Endothelial cell of umbilical vein (primary cell): ENCODE measurements around the gene SLFN12L. TPM values are rescaled to one million over a fixed set of nuclear protein-coding genes. Genes with fewer than 3 reads are reported as not detected.

ENCODE experiments used
- BruUV-seq: library from RNA; stranded (reverse); fragments of 400-500 nt; replicated peaks from 2 replicates; lab custom pipeline; 2021; lab: Mats Ljungman, UMichigan
- CTCF ChIA-PET: fragments of 300-600, 350-600 bp; sonication (Branson Sonifier 250); formaldehyde crosslinking; loops from one replicate; lab custom pipeline; 2021; ENCODE audit warnings: antibody characterized with exemption, inconsistent platforms; lab: Charles Lee
- POLR2A ChIA-PET: fragments of 300-600, 350-600 bp; sonication (Branson Sonifier 250); formaldehyde crosslinking; loops from one replicate; lab custom pipeline; 2021; ENCODE audit warnings: antibody characterized with exemption, inconsistent platforms; lab: Charles Lee
- DNase-seq: peaks from one replicate; pipeline ENCODE4 v3.0.0-alpha.2; 2011; ENCODE audit warnings: low read depth, low spot score
- FAIRE-seq: peaks from 2 replicates; lab custom pipeline; 2011; peaks lifted over from hg19 to GRCh38; lab: Jason Lieb, UNC
- H2AFZ ChIP-seq: 2 replicates; pipeline ENCODE4 v1.6.0; 2012; ENCODE audit warnings: low read depth, low read length, control low read depth, inconsistent platforms
- H3K27ac ChIP-seq: 2 replicates; pipeline ENCODE4 v1.5.1; 2011; ENCODE audit warnings: low read depth, mild to moderate bottlenecking, control low read depth, low read length, moderate library complexity; ENCODE audit not compliant: insufficient read depth
- H3K27me3 ChIP-seq, 2 experiments: 2 replicates each; pipeline versions ENCODE4 v1.6.0 to v1.6.1; 2011; ENCODE audit warnings: low read length in 2 of 2, mixed read lengths in 1 of 2; ENCODE audit not compliant: control insufficient read depth in 2 of 2, insufficient read depth in 2 of 2
- H3K36me3 ChIP-seq, 2 experiments: 2 replicates in 1 of 2; 3 replicates in 1 of 2; pipeline ENCODE4 v1.5.1; 2011; ENCODE audit warnings: low read length in 2 of 2, mild to moderate bottlenecking in 1 of 2, moderate library complexity in 1 of 2; ENCODE audit not compliant: control insufficient read depth in 2 of 2, insufficient read depth in 2 of 2; ENCODE audit errors: extremely low read depth in 1 of 2
- H3K4me1 ChIP-seq: 3 replicates; pipeline ENCODE4 v1.5.1; 2011; ENCODE audit warnings: mild to moderate bottlenecking, low read length; ENCODE audit not compliant: control insufficient read depth, insufficient read depth; ENCODE audit errors: extremely low read depth
- H3K4me2 ChIP-seq: 2 replicates; pipeline ENCODE4 v1.6.1; 2011; ENCODE audit warnings: low read length, control low read depth, mixed read lengths; ENCODE audit not compliant: insufficient read depth
- H3K4me3 ChIP-seq, 3 experiments: fragments of 200-600 bp in 1 of 3; sonication (generic), shearing (Covaris generic) in 1 of 3; replicated peaks in 1 of 3; 2 replicates each; pipeline ENCODE4 v1.5.1; 2011 to 2016; ENCODE audit warnings: control low read depth in 3 of 3, low read length in 3 of 3, mild to moderate bottlenecking in 2 of 3, inconsistent platforms in 1 of 3, low read depth in 1 of 3, moderate library complexity in 1 of 3; ENCODE audit not compliant: insufficient read depth in 1 of 3
- H3K79me2 ChIP-seq: 2 replicates; pipeline ENCODE4 v1.6.0; 2012; ENCODE audit warnings: low read length, inconsistent platforms; ENCODE audit not compliant: control insufficient read depth, insufficient read depth
- H3K9ac ChIP-seq: replicated peaks from 2 replicates; pipeline ENCODE3; 2011; ENCODE audit warnings: low read length, control low read depth; ENCODE audit not compliant: insufficient read depth; ENCODE audit errors: extremely low read depth
- H3K9me1 ChIP-seq: replicated peaks from 3 replicates; pipeline ENCODE4 v1.6.0; 2011; ENCODE audit warnings: mild to moderate bottlenecking, low read length; ENCODE audit not compliant: control insufficient read depth, insufficient read depth; ENCODE audit errors: extremely low read depth
- H3K9me3 ChIP-seq: replicated peaks from 2 replicates; pipeline ENCODE4 v1.5.1; 2012; ENCODE audit warnings: low read length, inconsistent platforms; ENCODE audit not compliant: control insufficient read depth, insufficient read depth
- H4K20me1 ChIP-seq: replicated peaks from 2 replicates; pipeline ENCODE3; 2011; ENCODE audit warnings: mild to moderate bottlenecking, low read length; ENCODE audit not compliant: control insufficient read depth, insufficient read depth; ENCODE audit errors: extremely low read depth
- CTCF ChIP-seq, 2 donors: IDR thresholded peaks; 1 replicate in 1 of 2; 2 replicates in 1 of 2; pipeline ENCODE4 v1.5.1; 2011; ENCODE audit warnings: low read length in 2 of 2, mild to moderate bottlenecking in 2 of 2, moderate library complexity in 2 of 2, control low read depth in 1 of 2, inconsistent platforms in 1 of 2, low read depth in 1 of 2; ENCODE audit not compliant: insufficient read depth in 1 of 2; ENCODE audit errors: extremely low read depth in 1 of 2
- EZH2 ChIP-seq: IDR thresholded peaks from 2 replicates; pipeline ENCODE4 v1.6.1; 2012; ENCODE audit warnings: borderline replicate concordance, low read depth, mild to moderate bottlenecking, moderate library complexity, low read length, inconsistent platforms; ENCODE audit not compliant: severe bottlenecking
- FOS ChIP-seq: IDR thresholded peaks from 2 replicates; pipeline ENCODE4 v1.6.1; 2011; ENCODE audit warnings: mild to moderate bottlenecking, low read length, moderate library complexity, borderline replicate concordance; ENCODE audit not compliant: insufficient read depth
- GATA2 ChIP-seq: IDR thresholded peaks from 2 replicates; pipeline ENCODE4 v1.7.0; 2011; ENCODE audit warnings: low read depth, mild to moderate bottlenecking, moderate library complexity, mixed read lengths, low read length; ENCODE audit not compliant: insufficient read length, insufficient read depth
- JUN ChIP-seq: IDR thresholded peaks from 2 replicates; pipeline ENCODE4 v1.6.1; 2011; ENCODE audit warnings: borderline replicate concordance, low read depth; ENCODE audit not compliant: insufficient read length, insufficient read depth
- MAX ChIP-seq: IDR thresholded peaks from 2 replicates; pipeline ENCODE4 v1.6.1; 2011; ENCODE audit not compliant: insufficient read depth, insufficient read length
- MYC ChIP-seq: IDR thresholded peaks from one replicate; pipeline ENCODE4 v1.6.1; 2011; ENCODE audit warnings: mild to moderate bottlenecking, low read depth, low read length
- POLR2A ChIP-seq: IDR thresholded peaks from 2 replicates; pipeline ENCODE4 v1.6.1; 2012; ENCODE audit warnings: low read depth, mild to moderate bottlenecking, control low read depth, low read length
- POLR2AphosphoS5 ChIP-seq: IDR thresholded peaks from 2 replicates; pipeline ENCODE4 v1.6.1; 2012; ENCODE audit warnings: low read depth, mild to moderate bottlenecking, control low read depth, low read length, moderate library complexity; ENCODE audit not compliant: insufficient read depth
- dilution Hi-C: fragments of 300-500 bp; cut with MboI; formaldehyde crosslinking; loops from one replicate; pipeline ENCODE4 v1.15.0; 2019; ENCODE audit warnings: low sequenced_read_pairs; ENCODE audit not compliant: extremely low pct_ligation_motif_present
- intact Hi-C: fragments of 100-400 bp; cut with micrococcal nuclease; formaldehyde crosslinking; loops from one replicate; pipeline ENCODE4 v1.10.0; 2022
- polyA plus RNA-seq, 4 experiments: library from polyadenylated mRNA; depleted of rRNA in 3 of 4; stranded (reverse) in 3 of 4; unstranded in 1 of 4; fragments of >200 nt; gene quantifications; 2 replicates each; pipeline versions ENCODE4 v1.2.1 to v1.2.3, GENCODE V29; 2011 to 2012; ENCODE audit warnings: missing spikeins in 1 of 4
- total RNA-seq: library from RNA; stranded (reverse); gene quantifications from 2 replicates; pipeline ENCODE4 v1.2.3, GENCODE V29; 2021

The SLFN12L gene
- total and polyA plus RNA-seq, 2 donors (not counting 3 experiments of a cell fraction or from before 2014, with no cell fraction given) = not detected

- H3K4me3 ChIP-seq = no peak overlapping the region
- no peaks in the 10 kb centered on the region for H3K79me2 ChIP-seq
- ChIA-PET CTCF (interaction anchor here (0.5 to 1.3 kb wide), 4 partner anchors 20 to 626 kb away, joined by 3 to 5 read pairs (median 3); no protein-coding TSS in a partner anchor), POLR2A (no interaction called here)
- H3K4me1 ChIP-seq = no peaks in the 10 kb centered on the region
- TF ChIP-seq EZH2 (no peak), MYC (no peak), FOS (no peak)
- H2AFZ ChIP-seq = no peak overlapping the region
- FAIRE-seq = no peak
- peak; percentile 47 for DNase-seq
- peaks cover 12 to 35% of the 10 kb centered on the region in 2 experiments for H3K27me3 ChIP-seq
- intact Hi-C loops (no loop called here), dilution Hi-C loops (no loop called here)
- no peaks in the 10 kb centered on the region for H3K9me3 ChIP-seq
- no peaks in the 10 kb centered on the region for H3K9me1 ChIP-seq
- H3K9ac ChIP-seq = no peak overlapping the region
- H3K36me3 ChIP-seq = no peaks in the 10 kb centered on the region
- no TSS peak for BruUV-seq
- H3K4me2 ChIP-seq = no peak overlapping the region
- H4K20me1 ChIP-seq = no peaks in the 10 kb centered on the region
- H3K27ac ChIP-seq = no peak overlapping the region
Observed at GRCh38 chr17:35559495-35560210, 22.2 kb upstream of the SLFN12L start.

GRCh38 chr17:35557353-35557752 lies 19.9 kb upstream of the SLFN12L start:
- Histone ChIP-seq H4K20me1 (no peaks in the 10 kb centered on the region), H3K79me2 (no peaks in the 10 kb centered on the region), H3K4me2 (no peak overlapping the region), H3K4me1 (no peaks in the 10 kb centered on the region), H3K27me3 (peaks cover 23 to 32% of the 10 kb centered on the region in 2 experiments), H2AFZ (no peak overlapping the region), H3K27ac (no peak overlapping the region), H3K4me3 (no peak overlapping the region), H3K36me3 (no peaks in the 10 kb centered on the region), H3K9me1 (no peaks in the 10 kb centered on the region), H3K9me3 (no peaks in the 10 kb centered on the region), H3K9ac (no peak overlapping the region)
- TF ChIP-seq MAX = no peak
- TF ChIP-seq POLR2AphosphoS5 = no peak
- TF ChIP-seq JUN = no peak
- TF ChIP-seq CTCF (IDR thresholded peaks at IDR 0.05; ENCODE audit: extremely low read depth in 1 of 2, insufficient read depth in 1 of 2, low read depth in 1 of 2, low read length in 2 of 2) = no peak
- TF ChIP-seq POLR2A = no peak
- TF ChIP-seq MYC = no peak
- no peak for TF ChIP-seq GATA2
- no peak for TF ChIP-seq EZH2
- no peak for TF ChIP-seq FOS
- intact Hi-C loops = no loop called here
- BruUV-seq = no TSS peak
- POLR2A ChIA-PET = no interaction called here
- CTCF ChIA-PET = no interaction called here
- FAIRE-seq (no peak), DNase-seq (no peak)
- dilution Hi-C loops = no loop called here
